Activated naive CD4-positive, alpha-beta T cell treated with anti-CD3 and anti-CD28 coated beads, Interleukin-2, amount 50 U/mL, for 24 hours (primary cell): ENCODE data around the gene HSD3B1.
"Not testable (repeated sequence)": the region's sequence is repeated elsewhere in the genome, so short reads cannot be mapped to it uniquely, and the experiment has no call there.

ENCODE experiments used
- H3K27ac Mint-ChIP-seq: one replicate; pipeline ENCODE4 v1.8.0; 2021; ENCODE audit warnings: mild to moderate bottlenecking, mixed read lengths
- H3K27me3 Mint-ChIP-seq: one replicate; pipeline ENCODE4 v1.8.0; 2021; ENCODE audit warnings: mixed read lengths
- H3K36me3 Mint-ChIP-seq: one replicate; pipeline ENCODE4 v1.8.0; 2021; ENCODE audit warnings: mixed read lengths
- H3K4me1 Mint-ChIP-seq: one replicate; pipeline ENCODE4 v1.8.0; 2021; ENCODE audit warnings: mixed read lengths
- H3K4me3 Mint-ChIP-seq: one replicate; pipeline ENCODE4 v1.8.0; 2021; ENCODE audit warnings: mild to moderate bottlenecking, mixed read lengths
- H3K9me3 Mint-ChIP-seq: one replicate; pipeline ENCODE4 v1.8.0; 2021; ENCODE audit warnings: mixed read lengths

HSD3B1 gene

GRCh38 chr1:119535381-119535780, 28.4 kb downstream of the HSD3B1 start:
- no peaks in the 10 kb centered on the region for H3K36me3 Mint-ChIP-seq
- no peaks in the 10 kb centered on the region for H3K4me1 Mint-ChIP-seq
- H3K27ac Mint-ChIP-seq = no peak overlapping the region
- no peaks in the 10 kb centered on the region for H3K27me3 Mint-ChIP-seq
- peaks cover 14% of the 10 kb centered on the region for H3K9me3 Mint-ChIP-seq
- no peak overlapping the region for H3K4me3 Mint-ChIP-seq

DNA sequence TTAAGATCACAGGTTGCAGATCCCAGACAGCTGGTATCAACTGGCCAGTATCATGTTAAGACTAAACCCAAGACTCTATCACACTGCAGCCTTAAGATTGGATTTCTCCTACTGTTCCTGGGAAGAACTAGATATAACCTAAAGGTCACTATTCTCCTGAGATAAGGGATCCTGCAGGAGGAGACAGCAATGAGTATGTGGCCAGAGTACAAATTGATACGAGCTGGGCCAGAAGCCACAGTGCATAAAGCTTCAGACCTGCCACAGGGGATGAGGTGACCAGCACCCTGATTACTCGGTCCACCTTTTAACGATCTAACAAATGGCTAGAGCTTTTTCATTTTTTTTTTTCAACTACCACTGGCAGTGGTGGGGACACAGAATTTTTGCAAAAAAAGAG, 31.0 kb downstream of the HSD3B1 start:
- Mint-ChIP-seq H3K9me3 (peaks cover under 1% of the 10 kb centered on the region), H3K27ac (no peak overlapping the region), H3K4me1 (no peaks in the 10 kb centered on the region), H3K4me3 (no peak overlapping the region), H3K27me3 (peaks cover 3% of the 10 kb centered on the region), H3K36me3 (no peaks in the 10 kb centered on the region)

- H3K27ac Mint-ChIP-seq = no peak overlapping the region
- no peaks in the 10 kb centered on the region for H3K36me3 Mint-ChIP-seq
- no peaks in the 10 kb centered on the region for H3K4me1 Mint-ChIP-seq
- no peak overlapping the region for H3K4me3 Mint-ChIP-seq
- peaks cover 6% of the 10 kb centered on the region for H3K27me3 Mint-ChIP-seq
- no peaks in the 10 kb centered on the region for H3K9me3 Mint-ChIP-seq
These were observed 32.6 kb downstream of the HSD3B1 start for GRCh38 chr1:119539636-119540035.

DNA sequence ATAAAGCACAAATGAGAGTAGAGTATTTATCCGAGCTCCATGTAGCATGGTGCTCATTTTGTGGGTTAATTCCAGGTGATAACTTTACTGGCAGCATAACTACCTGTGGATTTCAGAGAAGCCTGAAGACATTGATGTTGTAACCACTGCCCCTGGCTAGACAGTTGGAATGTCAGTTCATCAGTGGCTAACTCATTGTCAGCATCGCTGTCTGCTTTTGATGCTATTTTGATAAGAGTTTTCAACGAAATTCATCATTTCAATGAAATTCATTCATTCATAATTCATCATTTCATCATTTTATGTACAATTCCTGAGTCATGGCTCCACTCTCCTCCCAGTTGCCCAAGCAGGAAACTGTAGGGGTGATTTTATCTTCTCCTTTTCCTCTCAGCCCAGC, 34.4 kb downstream of the HSD3B1 start:
- Mint-ChIP-seq H3K9me3 (no peaks in the 10 kb centered on the region), H3K27me3 (peaks cover 6% of the 10 kb centered on the region), H3K27ac (no peak overlapping the region), H3K4me1 (no peaks in the 10 kb centered on the region), H3K4me3 (no peak overlapping the region), H3K36me3 (no peaks in the 10 kb centered on the region)

DNA sequence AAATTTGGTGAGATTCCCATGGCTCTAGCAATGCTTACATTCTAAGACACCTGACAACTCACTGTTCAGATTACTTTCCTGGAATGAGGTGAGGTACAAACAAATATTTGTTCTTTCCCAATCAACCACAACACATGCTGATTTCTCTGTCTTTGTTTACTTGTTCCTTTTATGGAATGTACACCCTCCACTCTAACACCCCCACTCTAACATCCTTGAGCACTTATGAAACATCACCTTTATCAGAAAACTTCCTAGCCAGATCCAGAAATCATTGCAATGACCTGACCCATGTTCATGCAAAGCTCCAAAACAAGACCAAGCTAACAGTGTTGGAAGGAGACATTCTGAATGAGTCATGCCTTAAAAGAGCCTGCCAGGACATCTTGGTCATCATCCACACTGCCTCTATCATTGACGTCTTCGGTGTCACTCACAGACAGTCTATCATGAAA, 35.5 kb downstream of the HSD3B1 start:
- Mint-ChIP-seq H3K27ac (no peak overlapping the region), H3K4me3 (no peak overlapping the region), H3K4me1 (no peaks in the 10 kb centered on the region)

DNA sequence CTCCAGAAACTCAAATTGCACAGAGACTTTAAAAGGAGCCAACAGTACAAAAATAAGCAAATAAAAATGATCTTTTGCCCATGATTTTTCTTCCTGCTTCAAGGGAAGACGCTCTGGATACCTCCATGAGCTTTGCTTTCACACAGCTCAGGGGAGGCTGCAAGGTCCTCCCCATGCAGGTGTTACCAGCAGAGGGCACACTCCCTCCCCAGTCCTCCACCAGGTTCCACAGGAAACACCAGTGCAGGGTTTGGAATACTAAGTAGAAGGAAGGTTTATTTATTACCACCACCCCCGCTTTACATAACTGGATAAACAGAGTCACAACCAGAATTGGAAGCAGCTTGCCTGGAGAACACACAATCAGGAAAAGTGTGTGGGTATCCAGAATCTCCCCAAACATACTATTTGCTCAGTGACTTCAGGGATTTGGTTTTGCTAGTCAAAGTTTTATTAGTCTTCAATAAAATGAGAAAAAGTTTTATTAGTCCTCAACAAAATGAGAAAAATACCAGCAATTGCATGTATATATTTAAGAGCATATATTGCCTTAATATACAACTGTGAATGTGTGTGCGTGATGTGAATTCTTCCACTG, 37.3 kb downstream of the HSD3B1 start:
- H3K9me3 Mint-ChIP-seq = no peaks in the 10 kb centered on the region
- no peaks in the 10 kb centered on the region for H3K36me3 Mint-ChIP-seq
- no peak overlapping the region for H3K27ac Mint-ChIP-seq
- H3K27me3 Mint-ChIP-seq = peaks cover 8% of the 10 kb centered on the region
- no peak overlapping the region for H3K4me3 Mint-ChIP-seq
- no peaks in the 10 kb centered on the region for H3K4me1 Mint-ChIP-seq

More for the DNA sequence above, 35.5 kb downstream of the HSD3B1 start:
- Mint-ChIP-seq H3K27me3 (peaks cover 7% of the 10 kb centered on the region), H3K36me3 (no peaks in the 10 kb centered on the region), H3K9me3 (no peaks in the 10 kb centered on the region)

GRCh38 chr1:119546641-119547040, 39.6 kb downstream of the HSD3B1 start:
- Mint-ChIP-seq H3K27ac (no peak overlapping the region), H3K4me1 (no peaks in the 10 kb centered on the region), H3K9me3 (no peaks in the 10 kb centered on the region), H3K27me3 (peaks cover 8% of the 10 kb centered on the region), H3K4me3 (no peak overlapping the region), H3K36me3 (no peaks in the 10 kb centered on the region)

- no peak overlapping the region for H3K4me3 Mint-ChIP-seq
- no peaks in the 10 kb centered on the region for H3K9me3 Mint-ChIP-seq
- H3K27ac Mint-ChIP-seq = no peak overlapping the region
- no peaks in the 10 kb centered on the region for H3K36me3 Mint-ChIP-seq
- H3K27me3 Mint-ChIP-seq = peaks cover 8% of the 10 kb centered on the region
- no peaks in the 10 kb centered on the region for H3K4me1 Mint-ChIP-seq
These were observed 40.3 kb downstream of the HSD3B1 start for GRCh38 chr1:119547306-119547705.

- Mint-ChIP-seq H3K9me3 (no peaks in the 10 kb centered on the region), H3K27ac (no peak overlapping the region)
These were observed 40.8 kb downstream of the HSD3B1 start for GRCh38 chr1:119547805-119548204.

DNA sequence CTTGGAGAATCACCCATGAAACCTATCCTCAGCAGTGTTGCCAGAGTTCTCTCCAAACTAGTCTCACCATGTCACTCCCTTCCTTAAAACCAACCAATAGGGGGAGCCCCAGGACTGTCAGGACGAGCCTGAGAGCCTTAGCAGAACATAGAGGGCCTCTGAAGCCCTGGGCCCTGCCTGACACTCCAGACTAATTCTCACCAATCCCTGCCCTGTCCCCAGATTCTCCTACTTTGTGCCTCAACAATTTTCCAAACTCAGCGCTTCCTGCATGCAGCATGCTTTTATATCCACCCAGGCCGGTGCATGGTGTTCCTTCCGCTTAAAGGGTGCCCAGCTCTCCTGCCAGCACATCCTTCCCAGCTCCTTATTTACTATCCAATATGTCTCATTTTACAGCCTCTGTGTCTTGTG, 42.7 kb downstream of the HSD3B1 start:
- no peaks in the 10 kb centered on the region for H3K4me1 Mint-ChIP-seq
- no peaks in the 10 kb centered on the region for H3K36me3 Mint-ChIP-seq
- no peak overlapping the region for H3K27ac Mint-ChIP-seq
- H3K27me3 Mint-ChIP-seq = peaks cover 2% of the 10 kb centered on the region
- no peaks in the 10 kb centered on the region for H3K9me3 Mint-ChIP-seq
- H3K4me3 Mint-ChIP-seq = no peak overlapping the region

More at GRCh38 chr1:119547805-119548204, 40.8 kb downstream of the HSD3B1 start:
- Mint-ChIP-seq H3K36me3 (no peaks in the 10 kb centered on the region), H3K27me3 (peaks cover 5% of the 10 kb centered on the region), H3K4me3 (no peak overlapping the region), H3K4me1 (no peaks in the 10 kb centered on the region)

- Mint-ChIP-seq H3K4me1 (no peaks in the 10 kb centered on the region), H3K27ac (no peak overlapping the region), H3K9me3 (no peaks in the 10 kb centered on the region), H3K36me3 (no peaks in the 10 kb centered on the region), H3K27me3 (peaks cover 2% of the 10 kb centered on the region), H3K4me3 (no peak overlapping the region)
These were observed 43.4 kb downstream of the HSD3B1 start for GRCh38 chr1:119550381-119550780.

DNA sequence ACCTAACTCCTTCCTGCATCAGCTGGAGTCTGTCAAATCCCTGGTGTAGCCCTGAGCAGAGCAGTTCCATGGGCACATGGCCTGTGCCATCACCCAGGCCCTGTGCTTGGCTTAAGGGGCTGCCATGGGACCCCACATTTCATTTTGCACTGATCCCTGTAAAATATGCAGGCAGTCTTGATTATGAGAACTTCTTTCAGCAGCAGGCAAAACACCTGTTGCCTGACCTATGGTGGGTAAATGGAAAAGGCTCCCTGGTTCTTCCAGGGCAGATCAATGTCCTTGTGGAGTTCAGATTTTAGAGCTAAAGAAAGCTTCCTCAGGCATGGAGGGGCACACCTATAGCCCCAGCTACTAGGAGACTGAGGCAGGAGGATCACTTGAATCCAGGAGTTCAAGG, 44.2 kb downstream of the HSD3B1 start:
- Mint-ChIP-seq H3K4me1 (no peaks in the 10 kb centered on the region), H3K9me3 (no peaks in the 10 kb centered on the region), H3K4me3 (no peak overlapping the region), H3K27me3 (peaks cover 2% of the 10 kb centered on the region), H3K27ac (no peak overlapping the region), H3K36me3 (no peaks in the 10 kb centered on the region)

GRCh38 chr1:119552656-119553055, 45.6 kb downstream of the HSD3B1 start:
- H3K36me3 Mint-ChIP-seq, H3K4me3 Mint-ChIP-seq, H3K27me3 Mint-ChIP-seq, H3K27ac Mint-ChIP-seq, H3K9me3 Mint-ChIP-seq, H3K4me1 Mint-ChIP-seq: not testable (repeated sequence)

DNA sequence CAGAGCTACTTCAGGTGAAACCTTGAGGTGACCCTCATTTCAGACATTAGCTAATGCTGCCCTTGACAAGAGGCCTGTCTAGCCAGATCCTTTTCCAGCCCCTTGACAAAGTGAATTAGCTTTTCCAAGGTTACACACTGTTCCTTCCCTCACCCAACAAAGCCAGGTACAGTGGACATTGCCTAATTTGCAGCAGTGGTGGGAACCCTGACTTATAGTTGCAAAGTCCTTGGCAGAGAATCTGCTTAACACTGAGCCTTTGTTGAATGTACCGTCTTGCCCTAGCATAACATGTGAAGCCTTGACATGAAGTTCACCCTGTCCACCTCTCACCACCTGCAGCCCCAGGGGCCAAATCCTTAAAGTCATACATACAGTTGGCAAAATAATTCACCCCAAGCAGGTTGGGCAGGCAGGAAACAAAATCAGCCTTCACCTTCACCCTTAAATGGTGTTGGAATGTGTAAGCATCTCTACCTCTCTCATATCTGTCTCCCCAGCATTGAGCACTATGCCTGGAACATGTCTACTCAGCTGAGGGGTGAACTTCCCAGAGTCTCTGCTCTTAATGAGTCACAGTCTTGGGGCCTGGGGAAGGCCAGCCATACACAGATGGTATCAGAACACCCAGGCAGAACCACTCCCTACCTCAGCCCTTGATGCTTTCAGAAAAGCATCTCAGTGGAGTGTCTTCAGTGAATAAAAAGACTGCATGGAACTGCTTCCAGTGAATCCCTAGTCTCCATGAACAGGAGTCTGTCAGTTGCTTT, 46.5 kb downstream of the HSD3B1 start:
- not testable (repeated sequence) for H3K27ac Mint-ChIP-seq, H3K9me3 Mint-ChIP-seq, H3K4me1 Mint-ChIP-seq

DNA sequence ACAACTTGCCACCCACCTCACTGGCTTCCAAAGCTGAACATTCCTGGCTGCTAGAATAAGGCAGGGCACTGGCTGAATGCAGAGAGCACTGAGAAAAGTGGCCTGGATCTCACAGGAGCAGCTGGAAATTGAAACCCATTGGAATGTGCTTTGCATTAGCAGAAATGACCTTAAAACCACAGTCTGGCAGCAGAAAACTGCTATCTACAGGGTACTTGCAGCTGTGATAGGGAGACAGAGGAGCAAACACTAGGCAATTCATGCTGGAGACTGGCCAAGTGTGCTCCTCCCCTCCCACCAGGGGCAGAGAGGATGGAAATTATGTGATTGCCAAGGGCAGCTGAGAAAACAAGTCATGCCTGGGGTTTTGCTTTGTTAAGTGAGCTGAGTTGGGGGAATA, 47.2 kb downstream of the HSD3B1 start:
- Mint-ChIP-seq H3K36me3 (no peaks in the 10 kb centered on the region), H3K27ac (no peak overlapping the region), H3K4me3 (no peak overlapping the region), H3K27me3 (no peaks in the 10 kb centered on the region), H3K9me3 (no peaks in the 10 kb centered on the region), H3K4me1 (no peaks in the 10 kb centered on the region)

More for the DNA sequence above, 46.5 kb downstream of the HSD3B1 start:
- not testable (repeated sequence) for H3K4me3 Mint-ChIP-seq, H3K36me3 Mint-ChIP-seq, H3K27me3 Mint-ChIP-seq

DNA sequence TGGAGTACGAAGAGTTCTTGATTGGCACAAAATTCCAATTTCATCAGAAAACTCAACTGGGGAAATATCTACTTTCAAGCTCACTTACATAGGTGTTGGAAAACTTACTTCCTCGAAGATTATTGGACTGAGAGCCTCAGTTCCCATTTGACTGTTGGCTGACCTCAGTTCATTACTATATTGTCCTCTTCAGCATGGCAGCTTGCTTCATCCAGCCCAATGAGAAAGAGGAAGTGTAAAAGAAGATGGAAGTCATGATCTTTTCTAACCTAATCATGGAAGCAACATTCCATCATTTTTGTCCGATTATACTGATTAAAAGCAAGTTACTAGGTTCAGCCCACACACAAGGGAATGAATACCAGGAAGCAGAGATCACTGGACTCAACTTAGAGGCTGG, 49.4 kb downstream of the HSD3B1 start:
- no peaks in the 10 kb centered on the region for H3K27me3 Mint-ChIP-seq
- no peaks in the 10 kb centered on the region for H3K36me3 Mint-ChIP-seq
- no peak overlapping the region for H3K27ac Mint-ChIP-seq
- no peak overlapping the region for H3K4me3 Mint-ChIP-seq
- no peaks in the 10 kb centered on the region for H3K9me3 Mint-ChIP-seq
- H3K4me1 Mint-ChIP-seq = no peaks in the 10 kb centered on the region
